Kidney (tissue), 14 donors: ENCODE results near the gene ID3. TPM values are rescaled to one million over a fixed set of nuclear protein-coding genes. Genes with fewer than 3 reads are reported as not detected.
"Not testable (repeated sequence)": the region's sequence is repeated elsewhere in the genome, so short reads cannot be mapped to it uniquely, and the experiment has no call there.

Source experiments
- DNase-seq, 5 donors: peaks; one replicate each; pipeline ENCODE4 v3.0.0-alpha.2; 2013 to 2020
- FAIRE-seq: peaks from 2 replicates; lab custom pipeline; 2012; peaks lifted over from hg19 to GRCh38; lab: Jason Lieb, UNC
- H3K27ac ChIP-seq, 2 donors: one replicate each; pipeline ENCODE4 v1.7.0; 2013; ENCODE audit warnings: low read depth in 2 of 2, low read length in 2 of 2, inconsistent platforms in 1 of 2
- H3K27me3 ChIP-seq: one replicate; pipeline ENCODE4 v1.7.1; 2013; ENCODE audit warnings: low read length, inconsistent platforms; ENCODE audit not compliant: control insufficient read depth, insufficient read depth
- H3K36me3 ChIP-seq, 3 donors: one replicate each; pipeline versions ENCODE4 v1.7.0 to v1.7.1; 2013; ENCODE audit warnings: low read length in 3 of 3, control low read depth in 1 of 3, inconsistent platforms in 1 of 3; ENCODE audit not compliant: insufficient read depth in 3 of 3, control insufficient read depth in 2 of 3
- H3K4me1 ChIP-seq, 3 donors: one replicate each; pipeline versions ENCODE4 v1.7.0 to v1.7.1; 2013; ENCODE audit warnings: low read length in 3 of 3, inconsistent platforms in 1 of 3, low read depth in 1 of 3; ENCODE audit not compliant: control insufficient read depth in 2 of 3, insufficient read depth in 2 of 3
- H3K4me3 ChIP-seq, 3 donors: one replicate each; pipeline versions ENCODE4 v1.7.0 to v1.8.1; 2013; ENCODE audit warnings: low read length in 3 of 3, control low read depth in 1 of 3, inconsistent platforms in 1 of 3
- H3K9ac ChIP-seq, 3 donors: one replicate each; pipeline versions ENCODE4 v1.7.0 to v1.7.1; 2013; ENCODE audit warnings: low read length in 3 of 3, control low read depth in 1 of 3, inconsistent platforms in 1 of 3
- H3K9me3 ChIP-seq, 3 donors: one replicate each; pipeline versions ENCODE4 v1.7.0 to v1.7.1; 2013; ENCODE audit warnings: low read length in 3 of 3, control low read depth in 1 of 3, inconsistent platforms in 1 of 3; ENCODE audit not compliant: control insufficient read depth in 2 of 3, insufficient read depth in 1 of 3
- CTCF ChIP-seq: IDR thresholded peaks from 3 replicates; pipeline ENCODE4 v1.5.1; 2012; ENCODE audit warnings: mild to moderate bottlenecking, moderate library complexity, borderline replicate concordance; ENCODE audit not compliant: insufficient read depth; ENCODE audit errors: extremely low read depth
- intact Hi-C: fragments of 100-400 bp; cut with DNase I; formaldehyde crosslinking; loops from one replicate; pipeline ENCODE4 v1.11.1; 2022
- polyA plus RNA-seq: library from polyadenylated mRNA; stranded (reverse); fragments of 350-450 nt; fragmentation: Illumina TruSeq; extraction: RNeasy Lipid Tissue Mini Kit (QIAGEN cat#74804); gene quantifications from one replicate; pipeline ENCODE4 v1.2.3, GENCODE V29; 2014; ENCODE audit warnings: low read depth, low replicate concordance; ENCODE audit not compliant: insufficient read depth
- total RNA-seq: library from RNA; stranded (reverse); fragmentation: NEBNext Ultra II Directional; extraction: Animal tissue kit (Norgen Biotek cat#: 25700); gene quantifications from one replicate; pipeline ENCODE4 v1.2.1, GENCODE V29; 2021
- donor health status: control.
- donor health status: control.
- donor health status: control.
- donor health status: control.
- donor health status: control.
- donor health status: DM: yes; HTN: yes; CAD: no.
- donor health status: Normal renal cell carcinoma (clear cell type).

Gene ID3
- total and polyA plus RNA-seq, 2 donors from 2014 or later: 97.8 to 157 TPM

- intact Hi-C loops: loop anchor here (5.0 kb wide), 1 partner anchor 93 kb away; no protein-coding TSS in a partner anchor
- H3K9ac ChIP-seq: no peak overlapping the region
Measured at GRCh38 chr1:23543707-23544443, 15.4 kb downstream of the ID3 start.

DNA sequence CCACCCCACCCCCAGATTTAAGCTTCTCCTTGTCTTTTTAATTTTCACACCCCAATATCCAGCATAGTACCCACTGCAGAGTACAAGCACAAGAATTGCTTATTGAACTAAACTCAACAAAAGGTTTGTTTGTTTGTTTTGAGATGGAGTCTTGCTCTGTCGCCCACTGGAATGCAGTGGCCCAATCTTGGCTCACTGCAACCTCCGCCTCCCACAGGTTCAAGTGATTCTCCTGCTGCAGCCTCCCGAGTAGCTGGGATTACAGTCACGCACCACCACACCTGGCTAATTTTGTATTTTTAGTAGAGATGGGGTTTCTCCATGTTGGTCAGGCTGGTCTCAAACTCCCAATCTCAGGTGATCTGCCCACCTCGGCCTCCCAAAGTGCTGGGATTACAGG, 16.4 kb downstream of the ID3 start:
- not testable (repeated sequence) for H3K4me1 ChIP-seq, H3K27me3 ChIP-seq, H3K9me3 ChIP-seq, H3K27ac ChIP-seq, H3K9ac ChIP-seq, FAIRE-seq, H3K36me3 ChIP-seq, H3K4me3 ChIP-seq
- peak in 1 of 5 donors; percentile 47 for DNase-seq
- intact Hi-C loops: loop anchor here (5.0 kb wide), 1 partner anchor 94 kb away; no protein-coding TSS in a partner anchor

More at GRCh38 chr1:23543707-23544443, 15.4 kb downstream of the ID3 start:
- no peak for TF ChIP-seq CTCF
- Histone ChIP-seq H3K27ac (no peak overlapping the region), H3K27me3 (no peaks in the 10 kb centered on the region), H3K4me3 (no peak overlapping the region), H3K36me3 (no peaks in the 10 kb centered on the region), H3K9me3 (no peaks in the 10 kb centered on the region), H3K4me1 (peaks cover 0 to 7% (median 5%) of the 10 kb centered on the region in 3 donors)
- DNase-seq: no peak
- FAIRE-seq: no peak

- DNase-seq (peak; percentile 92 to 96 (median 95)), FAIRE-seq (no peak)
- H3K4me1 ChIP-seq: peaks cover 0 to 7% (median 3%) of the 10 kb centered on the region in 3 donors
- peak overlapping the region in 2 of 3 donors; percentile 30 to 42 for H3K4me3 ChIP-seq
- peak; percentile 88 for TF ChIP-seq CTCF
- no peak overlapping the region for H3K27ac ChIP-seq
- H3K9me3 ChIP-seq: no peaks in the 10 kb centered on the region
- no peaks in the 10 kb centered on the region for H3K27me3 ChIP-seq
- H3K36me3 ChIP-seq: no peaks in the 10 kb centered on the region
- H3K9ac ChIP-seq: no peak overlapping the region
- intact Hi-C loops: loop anchor here (5.0 kb wide), 2 partner anchors 42 to 98 kb away; no protein-coding TSS in a partner anchor
Measured at GRCh38 chr1:23539698-23540266, 19.5 kb downstream of the ID3 start.

- H3K9ac ChIP-seq: no peak overlapping the region
Measured at GRCh38 chr1:23537296-23537973, 21.9 kb downstream of the ID3 start.

More at GRCh38 chr1:23537296-23537973, 21.9 kb downstream of the ID3 start:
- no peak for TF ChIP-seq CTCF
- Histone ChIP-seq H3K27me3 (no peaks in the 10 kb centered on the region), H3K36me3 (no peaks in the 10 kb centered on the region), H3K9me3 (no peaks in the 10 kb centered on the region), H3K4me1 (peaks cover 0 to 7% (median 3%) of the 10 kb centered on the region in 3 donors), H3K4me3 (no peak overlapping the region), H3K27ac (no peak overlapping the region)
- intact Hi-C loops: loop anchor here (5.0 kb wide), 1 partner anchor 40 kb away; no protein-coding TSS in a partner anchor
- no peak for FAIRE-seq
- DNase-seq: no peak
